Activated CD4-positive, CD25-positive, alpha-beta regulatory T cell treated with anti-CD3 and anti-CD28 coated beads, Interleukin-2, amount 50 U/mL, for 24 hours (primary cell): ENCODE measurements around the gene SLCO4C1.
A peak's percentile ranks its signal among the peaks of the same experiment; 100 is the strongest.

Experiments
- ATAC-seq, 2 donors: fragments of 150-1000 bp; cut with Tn5 transposase; one replicate each; pipeline ENCODE4 v1.10.0; 2021; ENCODE audit warnings: mild to moderate bottlenecking in 1 of 2, moderate library complexity in 1 of 2

The SLCO4C1 gene

GRCh38 chr5:102270036-102270435, 26.0 kb downstream of the SLCO4C1 start:
- no peak for ATAC-seq

- ATAC-seq, result no peak
Observed at GRCh38 chr5:102262688-102263087, 33.4 kb downstream of the SLCO4C1 start.

- no peak for ATAC-seq
Observed at GRCh38 chr5:102249381-102249780, 46.7 kb downstream of the SLCO4C1 start.

- no peak for ATAC-seq
Observed at GRCh38 chr5:102243213-102243612, 52.9 kb downstream of the SLCO4C1 start.

- ATAC-seq, result no peak
Observed at GRCh38 chr5:102241809-102242421, 54.2 kb downstream of the SLCO4C1 start.

GRCh38 chr5:102231693-102232619, 64.1 kb downstream of the SLCO4C1 start:
- no peak for ATAC-seq

GRCh38 chr5:102229685-102230084, 66.4 kb downstream of the SLCO4C1 start:
- ATAC-seq, result no peak

GRCh38 chr5:102226321-102226720, 69.8 kb downstream of the SLCO4C1 start:
- no peak for ATAC-seq

- ATAC-seq, result no peak
Observed at GRCh38 chr5:102223542-102224477, 72.3 kb downstream of the SLCO4C1 start.

- no peak for ATAC-seq
Observed at GRCh38 chr5:102222772-102223171, 73.3 kb downstream of the SLCO4C1 start.

GRCh38 chr5:102221949-102222348, 74.1 kb downstream of the SLCO4C1 start:
- no peak for ATAC-seq

GRCh38 chr5:102218159-102218558, 77.9 kb downstream of the SLCO4C1 start:
- ATAC-seq, result peak in 1 of 2 donors; percentile 13

- ATAC-seq, result no peak
Observed at GRCh38 chr5:102216678-102217077, 79.4 kb downstream of the SLCO4C1 start.

GRCh38 chr5:102211165-102211564, 84.9 kb downstream of the SLCO4C1 start:
- ATAC-seq, result no peak

- no peak for ATAC-seq
Observed at GRCh38 chr5:102200861-102201260, 95.2 kb downstream of the SLCO4C1 start.

GRCh38 chr5:102196481-102196880, 99.6 kb downstream of the SLCO4C1 start:
- ATAC-seq, result no peak
